Stimulated activated CD8-positive, alpha-beta memory T cell treated with anti-CD3 and anti-CD28 coated beads, Interleukin-2, amount 100 ng/mL, for 48 hours (primary cell): ENCODE results near the gene CACNA1C.

Source experiments
- DNase-seq, 2 donors: peaks; one replicate each; pipeline ENCODE4 v3.0.0-alpha.2; 2020; ENCODE audit warnings: low read depth in 2 of 2

The CACNA1C gene

DNA sequence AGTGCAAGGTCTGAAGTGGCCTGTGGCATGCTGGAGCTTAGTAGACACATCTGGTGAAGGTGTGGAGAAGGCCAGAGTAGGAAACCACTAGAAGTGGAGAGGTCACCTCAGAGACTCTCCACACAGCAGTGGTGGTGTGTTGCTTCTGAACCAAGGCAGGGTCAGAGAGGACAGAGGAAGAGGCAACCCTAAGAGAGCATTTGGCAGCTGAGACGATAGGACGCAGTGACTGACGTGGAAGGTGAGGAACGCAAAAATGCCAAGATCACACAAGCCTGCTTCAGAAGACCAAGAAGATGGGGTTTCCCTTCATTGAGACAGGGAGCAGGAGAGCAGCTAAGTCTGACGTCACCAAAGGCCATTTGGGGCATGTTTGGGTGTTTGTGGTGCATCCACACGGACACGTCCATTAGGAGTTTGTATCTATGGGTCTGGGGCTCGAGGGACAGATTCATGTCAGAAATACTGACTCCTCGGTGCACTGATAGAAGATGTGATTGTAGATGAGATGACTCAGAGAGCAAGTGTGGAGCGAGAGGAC lies 338.1 kb downstream of the CACNA1C start:
- no peak for DNase-seq

DNA sequence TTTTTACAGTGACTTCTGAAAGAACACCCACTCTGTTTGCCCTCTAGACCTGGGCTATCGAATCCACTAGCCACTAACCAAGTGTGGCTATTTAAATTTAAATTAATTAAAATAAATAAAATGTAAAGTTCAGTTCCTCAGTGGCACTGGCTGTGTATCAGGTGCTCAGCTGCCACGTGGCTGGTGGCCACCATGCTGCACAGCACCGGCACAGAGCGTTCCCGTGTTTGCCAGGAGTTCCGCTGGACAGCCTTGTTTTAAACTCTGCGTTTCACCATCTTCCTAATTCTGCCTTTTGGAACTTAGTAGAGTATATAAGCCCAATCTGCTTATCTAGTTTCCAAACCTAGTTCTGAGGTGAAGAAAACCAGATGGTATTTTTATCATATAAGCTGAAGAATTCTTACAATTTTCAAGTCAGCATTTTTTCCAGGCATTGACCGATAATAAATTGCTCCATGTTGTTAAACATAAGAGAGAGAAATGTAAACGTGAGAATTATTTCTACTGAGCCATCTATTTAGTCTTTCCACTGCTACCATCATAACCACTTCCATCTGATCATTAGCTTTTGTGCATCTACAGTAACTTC lies 339.0 kb downstream of the CACNA1C start:
- DNase-seq: no peak

DNA sequence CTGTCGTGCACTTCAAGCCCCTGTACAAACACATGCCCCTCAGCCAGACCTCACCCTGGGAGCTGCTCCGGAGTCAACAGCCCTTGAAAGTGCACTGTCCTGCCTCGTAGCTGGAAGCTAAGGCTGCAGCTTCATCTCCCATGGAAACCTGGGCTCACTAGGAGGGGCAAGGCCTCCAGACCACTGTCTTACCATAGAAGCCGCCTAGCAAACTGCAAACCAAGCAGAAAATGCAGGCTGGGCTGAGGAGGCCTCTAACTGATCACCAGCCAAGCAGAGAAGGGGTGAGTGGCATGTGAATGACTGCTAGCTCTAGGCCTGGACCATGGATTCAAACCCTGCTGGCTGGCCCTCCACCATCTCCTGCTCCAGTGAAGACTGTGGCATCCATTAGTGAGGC lies 340.2 kb downstream of the CACNA1C start:
- DNase-seq: no peak

DNA sequence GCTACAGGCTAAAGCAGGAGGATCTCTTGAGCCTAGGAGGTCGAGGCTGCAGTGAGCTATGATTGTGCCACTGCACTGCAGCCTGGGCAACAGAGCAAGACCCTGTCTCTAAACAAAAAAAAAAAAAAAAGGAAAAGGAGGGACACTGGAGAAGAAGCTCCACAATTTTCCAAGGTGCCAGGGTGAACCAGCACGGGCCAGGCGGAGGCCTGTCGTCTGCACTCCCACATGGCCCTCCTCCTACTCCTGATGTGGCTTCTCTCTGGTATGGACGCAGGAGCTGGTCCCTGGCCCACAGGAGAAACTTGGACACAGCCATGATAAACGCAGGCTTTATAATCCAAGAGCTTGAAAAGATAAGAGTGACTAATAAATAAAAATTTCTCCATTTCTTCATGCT lies 341.2 kb downstream of the CACNA1C start:
- DNase-seq: no peak

DNA sequence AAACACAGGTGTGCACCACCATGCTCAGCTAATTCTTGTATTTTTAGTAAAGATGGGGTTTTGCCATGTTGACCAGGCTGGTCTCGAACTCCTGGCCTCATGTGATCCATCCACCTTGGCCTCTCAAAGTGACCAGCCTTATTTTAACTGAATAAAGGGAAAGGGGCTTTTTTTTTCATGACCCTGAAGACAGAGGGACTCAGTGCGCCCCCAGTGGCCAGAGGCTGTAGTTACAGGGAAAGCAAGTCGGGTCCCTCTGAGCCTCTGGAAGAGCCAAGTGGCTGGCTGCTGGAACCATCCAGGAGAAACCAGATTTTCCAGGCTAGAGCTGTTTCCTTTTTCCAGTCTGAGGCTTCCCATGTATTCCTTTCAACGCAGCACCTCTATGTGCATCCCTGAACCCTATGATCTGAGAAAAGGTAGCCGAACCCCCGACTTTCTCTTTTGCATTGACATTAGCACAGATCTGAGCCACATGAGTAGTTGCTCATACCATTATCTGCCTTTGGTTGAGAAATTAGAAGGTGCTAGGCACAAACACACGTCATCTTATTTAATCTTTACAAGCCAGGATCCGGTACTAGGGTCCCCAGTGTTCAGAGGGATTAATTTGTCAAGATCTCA lies 342.7 kb downstream of the CACNA1C start:
- DNase-seq: peak; percentile 24 to 26

DNA sequence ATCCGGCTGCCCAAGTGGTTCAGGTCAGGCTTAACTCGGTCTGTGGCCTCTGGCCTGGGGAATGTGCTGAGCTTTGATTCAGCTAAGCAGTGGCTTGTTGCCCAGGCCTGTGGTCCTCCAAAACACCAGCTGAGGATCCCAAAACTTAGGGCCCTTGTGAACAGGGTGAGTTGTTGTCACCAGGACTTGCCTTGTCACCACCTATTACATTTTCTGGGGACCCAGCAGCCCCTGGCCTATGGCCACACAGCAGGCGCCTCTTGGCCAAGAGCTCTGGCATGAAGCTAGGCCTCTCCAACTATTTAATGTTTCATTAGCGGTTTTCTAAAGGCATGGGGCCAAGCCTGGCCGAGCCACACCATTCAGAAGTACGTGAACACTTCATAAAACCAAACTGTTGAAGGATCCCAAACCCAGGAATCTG lies 343.7 kb downstream of the CACNA1C start:
- DNase-seq: no peak

DNA sequence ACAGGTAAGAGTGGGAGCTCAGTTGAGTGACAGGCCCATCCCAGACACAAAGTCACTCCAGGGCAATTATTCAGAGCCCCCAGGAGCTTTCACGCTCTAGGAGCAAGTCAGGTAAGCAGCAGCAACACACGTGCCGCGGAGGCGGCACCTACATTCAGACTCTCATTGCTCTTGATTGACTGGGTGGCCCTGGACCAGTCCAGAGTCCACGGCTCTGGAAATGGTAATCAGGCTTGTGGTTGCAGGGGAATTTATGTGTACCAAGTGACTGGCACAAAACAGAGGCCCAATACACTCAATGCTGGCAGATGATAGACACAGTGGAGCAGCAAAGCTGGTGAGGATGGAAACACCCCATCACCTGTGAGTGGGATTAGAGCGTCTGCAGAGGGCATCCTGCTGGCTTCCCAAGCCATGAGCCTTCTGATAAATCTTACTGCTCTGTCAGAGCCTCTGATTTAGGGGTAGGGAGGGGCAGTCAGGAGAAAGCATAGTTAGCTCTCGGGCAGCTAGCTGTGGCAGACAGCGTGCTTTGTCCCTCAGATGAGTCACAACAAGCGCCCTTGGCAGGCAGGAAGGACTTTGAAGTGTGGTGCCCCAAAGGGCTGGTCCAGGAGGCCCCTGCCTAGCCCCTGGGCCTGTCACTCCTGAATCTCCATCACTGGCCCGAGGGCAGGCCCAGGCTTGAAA lies 344.7 kb downstream of the CACNA1C start:
- no peak for DNase-seq

- no peak for DNase-seq
These were observed 348.3 kb downstream of the CACNA1C start for GRCh38 chr12:2401040-2401439.

GRCh38 chr12:2402073-2402579 lies 349.3 kb downstream of the CACNA1C start:
- DNase-seq: no peak

DNA sequence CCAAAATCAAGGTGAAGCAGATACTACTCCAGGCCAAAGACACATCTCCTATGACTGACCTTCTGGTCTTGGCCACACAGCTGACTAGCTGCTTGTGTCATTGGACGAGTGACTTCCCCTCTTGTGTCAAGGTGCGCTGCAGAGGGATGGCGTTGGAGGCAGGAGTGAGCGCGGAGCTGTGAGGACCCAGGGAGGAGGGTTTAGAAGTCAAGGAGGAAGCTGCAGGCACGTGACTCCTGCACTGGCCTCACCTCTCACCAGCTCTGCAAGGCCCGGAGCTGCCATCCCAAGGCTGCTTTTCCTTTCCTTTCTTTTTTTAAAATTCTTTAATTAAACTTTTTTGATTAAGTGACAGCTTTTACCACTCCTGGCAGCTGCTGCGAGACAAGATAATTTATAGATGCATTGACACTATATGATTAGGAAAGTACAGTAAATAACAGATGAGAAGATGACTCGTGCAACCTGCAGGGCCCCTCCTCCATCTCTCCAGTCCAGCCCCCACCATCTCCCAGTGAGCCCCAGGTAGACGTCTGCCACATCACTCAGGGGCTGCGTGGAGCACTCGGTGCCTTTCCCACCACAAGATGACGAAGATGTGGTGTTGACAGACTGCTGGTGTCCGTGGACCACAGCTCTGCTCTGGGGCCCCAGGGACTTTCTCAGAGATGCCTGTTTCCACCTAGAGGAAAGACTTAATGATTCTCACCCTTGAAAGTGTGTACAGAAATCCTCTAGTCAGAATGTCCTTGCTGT lies 350.6 kb downstream of the CACNA1C start:
- no peak for DNase-seq

GRCh38 chr12:2405039-2405438 lies 352.3 kb downstream of the CACNA1C start:
- DNase-seq: no peak

DNA sequence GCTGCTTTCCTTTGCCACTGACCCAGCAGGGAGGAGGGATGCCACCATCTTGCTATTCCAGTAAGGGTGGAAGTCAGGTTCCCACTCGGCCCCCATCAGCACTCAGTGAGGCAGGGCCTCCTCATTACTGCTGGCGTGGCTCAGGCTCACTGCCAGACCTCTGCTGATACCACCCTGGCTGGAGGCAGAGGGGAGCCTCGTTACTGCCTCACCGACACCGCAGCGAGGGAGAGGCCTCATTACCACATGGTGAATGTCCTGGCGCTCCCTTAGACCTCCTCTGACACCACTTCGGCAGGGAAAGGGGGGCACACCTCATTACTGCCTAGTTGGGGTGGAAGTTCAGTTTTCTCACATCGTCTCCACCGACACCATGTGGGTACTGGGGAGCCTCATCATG lies 354.1 kb downstream of the CACNA1C start:
- DNase-seq: no peak

DNA sequence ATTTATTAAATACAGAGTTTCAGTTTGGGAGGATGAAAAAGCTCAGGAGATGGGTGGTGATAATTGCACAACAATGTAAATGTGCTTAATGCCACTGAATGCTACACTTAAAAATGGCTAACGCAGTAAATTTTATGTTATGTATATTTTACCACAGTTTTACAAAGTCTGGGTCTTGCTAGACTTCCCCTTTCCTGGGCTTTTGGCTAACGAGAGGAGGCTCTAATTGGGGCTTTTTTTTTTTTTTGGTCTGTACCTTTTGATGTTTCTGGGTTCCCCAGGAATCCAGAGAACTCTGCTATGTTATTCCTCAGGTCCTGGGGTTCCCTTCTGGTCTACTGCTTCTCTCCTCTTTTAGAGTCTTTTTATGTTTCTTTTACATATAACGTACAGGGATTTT lies 355.5 kb downstream of the CACNA1C start:
- no peak for DNase-seq

DNA sequence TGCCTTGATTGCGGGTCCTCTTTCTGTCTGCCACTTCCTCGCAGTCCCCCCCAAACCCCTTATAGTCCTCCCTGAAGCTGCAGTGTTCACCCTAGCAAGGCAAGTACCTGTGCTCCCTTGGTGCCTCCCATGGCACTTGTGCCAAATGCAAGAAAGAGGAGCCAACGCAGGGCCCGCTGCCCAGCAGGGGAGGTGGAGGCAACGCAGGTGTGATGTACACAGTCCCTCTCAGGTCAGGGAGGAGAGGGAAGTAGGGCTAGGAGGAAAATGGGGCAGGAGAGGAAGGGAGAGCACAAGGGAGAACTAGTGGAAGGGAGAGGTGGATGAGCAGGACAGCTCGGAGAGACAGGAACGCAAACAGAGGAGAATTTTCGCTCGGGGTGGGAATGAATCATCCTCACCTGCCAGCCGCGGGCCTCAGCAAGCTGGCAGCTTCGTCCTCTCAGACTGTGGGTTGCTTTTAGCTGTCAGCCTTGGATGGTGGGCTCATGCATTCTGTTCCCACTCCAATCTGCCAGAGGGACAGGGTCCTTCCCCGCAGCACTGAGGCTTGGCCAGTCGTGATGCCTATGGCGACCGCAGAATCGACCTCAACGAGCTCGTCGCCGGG lies 357.0 kb downstream of the CACNA1C start:
- DNase-seq: no peak

GRCh38 chr12:2410496-2410895 lies 357.7 kb downstream of the CACNA1C start:
- no peak for DNase-seq

DNA sequence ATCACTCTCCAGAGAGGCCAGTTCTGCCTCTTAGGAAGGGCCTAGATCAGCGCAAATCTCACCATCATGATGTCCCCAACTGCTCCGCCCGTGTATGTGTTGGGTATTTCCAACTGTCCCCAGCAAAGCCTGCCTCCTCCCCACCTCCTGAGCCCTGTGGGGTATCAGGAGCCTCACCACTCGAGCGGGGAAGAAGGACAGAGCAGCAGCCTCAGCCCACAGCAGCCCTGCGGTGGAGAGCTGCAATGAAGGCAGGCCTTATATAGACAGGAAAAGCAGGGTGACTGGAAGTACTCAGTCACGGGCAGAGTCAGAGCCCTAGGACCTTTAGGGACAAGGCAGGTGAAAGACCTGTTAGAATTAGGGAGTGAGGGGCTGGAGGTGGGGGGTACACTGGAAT lies 358.2 kb downstream of the CACNA1C start:
- DNase-seq: no peak

- no peak for DNase-seq
These were observed 359.0 kb downstream of the CACNA1C start for GRCh38 chr12:2411616-2412304.

DNA sequence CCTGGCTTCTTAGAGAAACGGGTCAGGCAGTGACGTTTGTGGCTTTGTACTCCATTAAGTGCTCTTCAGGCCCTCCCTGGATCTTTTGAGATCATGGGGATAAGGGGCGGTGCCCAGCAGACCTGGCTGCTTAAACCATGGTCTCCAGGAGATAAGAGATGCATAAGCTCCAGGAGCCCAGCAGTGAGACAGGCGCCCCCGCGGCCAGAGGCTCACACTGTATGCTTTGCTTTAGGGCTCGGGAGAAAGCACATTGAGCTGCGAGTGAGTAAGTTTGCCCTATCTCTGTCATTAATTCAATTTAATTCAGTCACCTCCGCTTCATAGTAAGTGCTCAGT lies 359.5 kb downstream of the CACNA1C start:
- no peak for DNase-seq

DNA sequence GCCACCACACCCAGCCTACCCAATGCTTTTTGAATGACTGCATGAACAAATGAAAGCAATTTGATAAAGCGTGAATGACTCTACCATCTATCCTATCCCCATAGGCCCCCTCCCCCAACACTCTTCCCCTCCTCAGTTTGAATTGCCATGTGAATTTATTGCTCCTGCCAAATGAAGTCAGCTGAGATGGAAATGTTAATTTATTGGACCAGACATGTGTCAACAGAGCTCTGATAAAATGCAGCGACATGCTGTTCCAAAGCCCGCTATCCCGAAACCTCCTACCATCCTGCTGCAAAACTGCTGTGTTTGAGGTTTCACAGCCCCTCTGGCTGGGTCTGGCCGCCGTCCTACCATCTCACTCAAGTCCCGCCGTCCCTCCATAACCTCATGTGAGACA lies 360.5 kb downstream of the CACNA1C start:
- no peak for DNase-seq

GRCh38 chr12:2413999-2414792 lies 361.4 kb downstream of the CACNA1C start:
- no peak for DNase-seq
